WTC11 (cell line): ENCODE results near the gene EBPL.

Source experiments
- MYBL2 ChIP-seq: sonication (generic); formaldehyde crosslinking; IDR thresholded peaks from 2 replicates; pipeline ENCODE4 v1.8.1; 2023; ENCODE audit warnings: mild to moderate bottlenecking, moderate library complexity, missing genetic modification reagents
- TF ChIP-seq, protein P1 (sequence below): fragments of 200-600 bp; IDR thresholded peaks from 2 replicates; pipeline ENCODE4 v1.8.0; 2022; ENCODE audit warnings: antibody characterized with exemption
- TF ChIP-seq, protein P2 (sequence below): sonication (generic); formaldehyde crosslinking; IDR thresholded peaks from 2 replicates; pipeline ENCODE4 v1.8.1; 2022; ENCODE audit warnings: mild to moderate bottlenecking, missing genetic modification reagents, moderate library complexity, borderline replicate concordance

GRCh38 chr13:49615836-49616675, 75.2 kb downstream of the EBPL start:
- TF ChIP-seq, protein P1, sequence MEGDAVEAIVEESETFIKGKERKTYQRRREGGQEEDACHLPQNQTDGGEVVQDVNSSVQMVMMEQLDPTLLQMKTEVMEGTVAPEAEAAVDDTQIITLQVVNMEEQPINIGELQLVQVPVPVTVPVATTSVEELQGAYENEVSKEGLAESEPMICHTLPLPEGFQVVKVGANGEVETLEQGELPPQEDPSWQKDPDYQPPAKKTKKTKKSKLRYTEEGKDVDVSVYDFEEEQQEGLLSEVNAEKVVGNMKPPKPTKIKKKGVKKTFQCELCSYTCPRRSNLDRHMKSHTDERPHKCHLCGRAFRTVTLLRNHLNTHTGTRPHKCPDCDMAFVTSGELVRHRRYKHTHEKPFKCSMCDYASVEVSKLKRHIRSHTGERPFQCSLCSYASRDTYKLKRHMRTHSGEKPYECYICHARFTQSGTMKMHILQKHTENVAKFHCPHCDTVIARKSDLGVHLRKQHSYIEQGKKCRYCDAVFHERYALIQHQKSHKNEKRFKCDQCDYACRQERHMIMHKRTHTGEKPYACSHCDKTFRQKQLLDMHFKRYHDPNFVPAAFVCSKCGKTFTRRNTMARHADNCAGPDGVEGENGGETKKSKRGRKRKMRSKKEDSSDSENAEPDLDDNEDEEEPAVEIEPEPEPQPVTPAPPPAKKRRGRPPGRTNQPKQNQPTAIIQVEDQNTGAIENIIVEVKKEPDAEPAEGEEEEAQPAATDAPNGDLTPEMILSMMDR = no peak
- no peak for TF ChIP-seq MYBL2 (CRISPR knock-in tag)
- TF ChIP-seq, protein P2, sequence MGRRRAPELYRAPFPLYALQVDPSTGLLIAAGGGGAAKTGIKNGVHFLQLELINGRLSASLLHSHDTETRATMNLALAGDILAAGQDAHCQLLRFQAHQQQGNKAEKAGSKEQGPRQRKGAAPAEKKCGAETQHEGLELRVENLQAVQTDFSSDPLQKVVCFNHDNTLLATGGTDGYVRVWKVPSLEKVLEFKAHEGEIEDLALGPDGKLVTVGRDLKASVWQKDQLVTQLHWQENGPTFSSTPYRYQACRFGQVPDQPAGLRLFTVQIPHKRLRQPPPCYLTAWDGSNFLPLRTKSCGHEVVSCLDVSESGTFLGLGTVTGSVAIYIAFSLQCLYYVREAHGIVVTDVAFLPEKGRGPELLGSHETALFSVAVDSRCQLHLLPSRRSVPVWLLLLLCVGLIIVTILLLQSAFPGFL = no peak
